K562 (cell line): ENCODE measurements around the gene TNRC6B. TPM values are rescaled to one million over a fixed set of nuclear protein-coding genes. Genes with fewer than 3 reads are reported as not detected.

Experiments used
- ATAC-seq: fragments of 200-7000 bp; cut with Tn5 transposase; 3 replicates; pipeline ENCODE4 v1.9.1; 2020; ENCODE audit warnings: moderate library complexity
- BruUV-seq: library from RNA; stranded (reverse); fragments of 400-500 nt; replicated peaks from 2 replicates; lab custom pipeline; 2021; lab: Mats Ljungman, UMichigan
- CTCF ChIA-PET: fragments of 300-600 bp; formaldehyde crosslinking; extraction: SDS; loops from one replicate; lab custom pipeline; 2021; ENCODE audit warnings: low intra/inter-chr PET ratio; lab: Yijun Ruan, JAX
- POLR2A ChIA-PET: fragments of 300-600, 350-650 bp; sonication (Branson Sonifier 250); formaldehyde crosslinking; extraction: SDS; loops from one replicate; lab custom pipeline; 2021; ENCODE audit warnings: antibody characterized with exemption, inconsistent platforms; lab: Yijun Ruan, JAX
- DNase-seq, 4 experiments: peaks; one replicate each; pipeline versions ENCODE4 v3.0.0 to v3.0.0-alpha.2; 2011 to 2018; ENCODE audit warnings: low spot score in 3 of 4, mixed read lengths in 3 of 4; ENCODE audit errors: extremely low read depth in 1 of 4
- FAIRE-seq: peaks from 2 replicates; lab custom pipeline; 2011; peaks lifted over from hg19 to GRCh38; lab: Jason Lieb, UNC
- H2AFZ ChIP-seq: 2 replicates; pipeline ENCODE4 v1.6.0; 2011; ENCODE audit warnings: low read depth, low read length, control low read depth, inconsistent platforms
- H3K27ac ChIP-seq: fragments of 200-600 bp; 3 replicates; pipeline ENCODE4 v1.8.0; 2011; ENCODE audit warnings: low read depth, mild to moderate bottlenecking, control low read depth, inconsistent platforms, low read length, moderate library complexity, mixed read lengths; ENCODE audit errors: extremely low read depth
- H3K27me3 ChIP-seq, 2 experiments: fragments of 300-600 bp in 1 of 2; 2 replicates in 1 of 2; 3 replicates in 1 of 2; pipeline versions ENCODE4 v1.6.0 to v1.8.0; 2011; ENCODE audit warnings: inconsistent platforms in 2 of 2, low read length in 2 of 2, mild to moderate bottlenecking in 1 of 2, mixed read lengths in 1 of 2, moderate library complexity in 1 of 2; ENCODE audit not compliant: control insufficient read depth in 2 of 2, insufficient read depth in 2 of 2
- H3K36me3 ChIP-seq: fragments of 300-600 bp; 3 replicates; pipeline ENCODE4 v1.8.0; 2011; ENCODE audit warnings: mild to moderate bottlenecking, low read length, inconsistent platforms; ENCODE audit not compliant: control insufficient read depth, insufficient read depth
- H3K4me1 ChIP-seq, 2 experiments: fragments of 200-600 bp in 1 of 2; replicated peaks in 1 of 2; 2 replicates in 1 of 2; 3 replicates in 1 of 2; pipeline versions ENCODE4 v1.5.1 to v1.8.0; 2011; ENCODE audit warnings: inconsistent platforms in 2 of 2, low read length in 2 of 2, mild to moderate bottlenecking in 1 of 2, mixed read lengths in 1 of 2, moderate library complexity in 1 of 2; ENCODE audit not compliant: control insufficient read depth in 2 of 2, insufficient read depth in 2 of 2
- H3K4me2 ChIP-seq: 2 replicates; pipeline ENCODE4 v1.6.1; 2011; ENCODE audit warnings: low read length, control low read depth, inconsistent platforms, mixed read lengths; ENCODE audit not compliant: insufficient read depth
- H3K4me3 ChIP-seq: fragments of 200-600 bp; sonication (generic), shearing (Covaris generic); 2 replicates; pipeline ENCODE4 v1.5.1; 2016; ENCODE audit warnings: control low read depth, inconsistent platforms
- H3K79me2 ChIP-seq: fragments of 200-600 bp; 3 replicates; pipeline ENCODE4 v1.8.0; 2011; ENCODE audit warnings: low read length, inconsistent platforms; ENCODE audit not compliant: control insufficient read depth, insufficient read depth
- H3K9ac ChIP-seq, 2 experiments: 2 replicates each; pipeline versions ENCODE4 v1.6.0 to v1.6.1; 2011; ENCODE audit warnings: low read depth in 2 of 2, low read length in 2 of 2, control low read depth in 1 of 2, inconsistent platforms in 1 of 2, mild to moderate bottlenecking in 1 of 2, mixed read lengths in 1 of 2; ENCODE audit not compliant: insufficient read depth in 1 of 2
- H3K9me1 ChIP-seq: one replicate; pipeline ENCODE4 v1.6.0; 2011; ENCODE audit warnings: inconsistent platforms, mild to moderate bottlenecking, low read length, moderate library complexity; ENCODE audit not compliant: control insufficient read depth, insufficient read depth
- H3K9me3 ChIP-seq: replicated peaks from 2 replicates; pipeline ENCODE4 v1.5.1; 2011; ENCODE audit warnings: low read depth, low read length, inconsistent platforms; ENCODE audit not compliant: control insufficient read depth, insufficient read depth
- H4K20me1 ChIP-seq: replicated peaks from 2 replicates; pipeline ENCODE4 v1.6.1; 2011; ENCODE audit warnings: low read length, inconsistent platforms, mixed read lengths; ENCODE audit not compliant: control insufficient read depth, insufficient read depth
- HMG20A ChIP-seq: fragments of 450-650 bp; formaldehyde crosslinking; conservative IDR thresholded peaks from 2 replicates; pipeline ENCODE4 v1.4.0; 2020; ENCODE audit warnings: mild to moderate bottlenecking, mixed read lengths
- KDM1A ChIP-seq, 2 experiments: fragments of 450-650 bp; IDR thresholded peaks; 2 replicates each; pipeline ENCODE4 v1.6.1; 2016; ENCODE audit warnings: mild to moderate bottlenecking in 2 of 2
- TAL1 ChIP-seq: fragments of 450-650 bp; IDR thresholded peaks from 2 replicates; pipeline ENCODE4 v1.6.1; 2016; ENCODE audit warnings: mild to moderate bottlenecking
- ZFP91 ChIP-seq: sonication (generic); formaldehyde crosslinking; IDR thresholded peaks from 2 replicates; pipeline ENCODE4 v1.8.0; 2022; ENCODE audit warnings: mild to moderate bottlenecking, missing genetic modification reagents
- ZNF444 ChIP-seq: fragments of 250-450 bp; sonication (Bioruptor Pico); IDR thresholded peaks from 2 replicates; pipeline ENCODE4 v1.4.0; 2020; ENCODE audit warnings: mild to moderate bottlenecking, moderate library complexity
- WGBS: fragments of 100-300 bp; shearing (Covaris generic); methylation state at CpG from one replicate; pipeline ENCODE4 v1.1.6; 2016; ENCODE audit warnings: low coverage, mixed read lengths; ENCODE audit not compliant: insufficient coverage; ENCODE audit errors: missing lambda C conversion rate; 5-methylcytosine and 5-hydroxymethylcytosine counted together
- in situ Hi-C: fragments of 300-500 bp; cut with MboI; formaldehyde crosslinking; loops from 4 replicates; pipeline ENCODE4 v1.15.0; 2018; ENCODE audit warnings: inconsistent platforms, mixed read lengths
- intact Hi-C: fragments of 100-400 bp; cut with micrococcal nuclease; formaldehyde crosslinking; loops from 2 replicates; pipeline ENCODE4 v1.14.2; 2022
- polyA plus RNA-seq, 8 experiments: library from polyadenylated mRNA; depleted of rRNA in 4 of 8; stranded (reverse) in 5 of 8; unstranded in 3 of 8; fragments of >200 nt; fragmentation: Nextera tagmentation in 2 of 8; fragmentation: Illumina TruSeq in 1 of 8; extraction: Ambion mirVana in 2 of 8; extraction: Trizol in 1 of 8; gene quantifications; 2 replicates each; pipeline versions ENCODE4 v1.2.1 to v1.2.3, GENCODE V29; 2011 to 2014; ENCODE audit warnings: inconsistent platforms in 1 of 8, missing spikeins in 1 of 8
- total RNA-seq, 7 experiments: library from RNA; depleted of rRNA in 6 of 7; stranded (reverse); fragments of >200 nt in 6 of 7; fragmentation: Illumina TruSeq in 2 of 7; extraction: Trizol in 2 of 7; gene quantifications; 2 replicates each; pipeline versions ENCODE4 v1.2.1 to v1.2.3, GENCODE V29; 2011 to 2021; ENCODE audit warnings: low replicate concordance in 1 of 7
- TF ChIP-seq, protein P1 (sequence below): fragments of 250-450 bp; sonication (Bioruptor Pico); IDR thresholded peaks from 2 replicates; pipeline ENCODE4 v1.5.0; 2021

The TNRC6B gene
- total and polyA plus RNA-seq, 9 of the 15 experiments (the other 6 are each of a cell fraction or from before 2014, with no cell fraction given), result 0.96 to 18.8 (median 10.8) TPM

DNA sequence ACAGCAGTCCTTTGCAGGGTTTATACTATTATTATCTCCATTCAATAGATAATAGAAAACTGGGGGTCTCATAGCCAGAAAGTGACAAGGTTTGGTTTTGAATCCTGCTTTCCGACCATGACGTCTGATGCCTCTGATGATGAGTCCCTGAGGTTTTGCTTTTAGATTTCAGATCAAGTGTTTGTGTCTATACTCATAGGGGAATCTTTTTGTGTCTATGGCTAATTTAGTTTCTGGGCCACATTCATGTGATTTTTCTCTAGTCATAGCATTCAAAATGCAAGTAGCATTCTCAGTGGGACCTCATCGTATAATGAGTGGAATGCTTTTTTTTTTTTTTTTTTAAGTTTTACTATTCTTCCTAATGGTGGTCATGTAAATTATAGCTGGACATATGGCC lies 72.9 kb downstream of the TNRC6B start:
- H3K9me3 ChIP-seq, result no peaks in the 10 kb centered on the region
- H3K79me2 ChIP-seq, result peaks cover 4% of the 10 kb centered on the region; the same call in 2 of the 3 replicates
- no peaks in the 10 kb centered on the region for H3K27me3 ChIP-seq
- no TSS peak for BruUV-seq
- H3K27ac ChIP-seq, result no peak overlapping the region
- H3K4me2 ChIP-seq, result no peak overlapping the region
- H3K9me1 ChIP-seq, result no peaks in the 10 kb centered on the region
- FAIRE-seq (no peak), ATAC-seq (no peak), DNase-seq (no peak)
- intact Hi-C loops, result no loop called here
- H4K20me1 ChIP-seq, result no peaks in the 10 kb centered on the region
- H3K36me3 ChIP-seq, result peaks cover 14% of the 10 kb centered on the region; the same call in 2 of the 3 replicates
- H3K9ac ChIP-seq, result no peak overlapping the region
- no peak overlapping the region for H2AFZ ChIP-seq
- no peak overlapping the region for H3K4me3 ChIP-seq
- no peaks in the 10 kb centered on the region; a peak in 3 of 5 replicates for H3K4me1 ChIP-seq
- TF ChIP-seq KDM1A (IDR thresholded peaks at IDR 0.05) (no peak), ZNF444 (no peak), TAL1 (no peak), ZFP91 (CRISPR knock-in tag) (no peak), HMG20A (CRISPR knock-in tag) (no peak)
- TF ChIP-seq, protein P1, sequence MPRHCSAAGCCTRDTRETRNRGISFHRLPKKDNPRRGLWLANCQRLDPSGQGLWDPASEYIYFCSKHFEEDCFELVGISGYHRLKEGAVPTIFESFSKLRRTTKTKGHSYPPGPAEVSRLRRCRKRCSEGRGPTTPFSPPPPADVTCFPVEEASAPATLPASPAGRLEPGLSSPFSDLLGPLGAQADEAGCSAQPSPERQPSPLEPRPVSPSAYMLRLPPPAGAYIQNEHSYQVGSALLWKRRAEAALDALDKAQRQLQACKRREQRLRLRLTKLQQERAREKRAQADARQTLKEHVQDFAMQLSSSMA (CRISPR knock-in tag), result no peak
- TF ChIP-seq, all 486 proteins: peak for 0
- 81% methylated on average over 3 of the region's 3 CpGs for WGBS
- CTCF ChIA-PET, result no interaction called here
- in situ Hi-C loops, result no loop called here
- POLR2A ChIA-PET, result no interaction called here
